Vagina (tissue), 2 donors: ENCODE measurements around the gene CBFA2T3. TPM values are rescaled to one million over a fixed set of nuclear protein-coding genes. Genes with fewer than 3 reads are reported as not detected.

Source experiments
- DNase-seq, 2 donors: peaks; one replicate each; pipeline ENCODE4 v3.0.0-alpha.2; 2017; ENCODE audit errors: extremely low spot score in 2 of 2
- H3K27ac ChIP-seq: fragments of 200-600 bp; sonication (generic); one replicate; pipeline ENCODE4 v1.5.1; 2019
- H3K27me3 ChIP-seq: fragments of 200-600 bp; sonication (generic); one replicate; pipeline ENCODE4 v1.5.1; 2019
- H3K36me3 ChIP-seq, 2 donors: fragments of 200-600 bp; sonication (generic); one replicate each; pipeline ENCODE4 v1.5.1; 2017 to 2019
- H3K4me1 ChIP-seq: fragments of 200-600 bp; sonication (generic); one replicate; pipeline ENCODE4 v1.5.1; 2019
- H3K4me3 ChIP-seq, 2 donors: fragments of 200-600 bp; sonication (generic); 1 replicate in 1 of 2; 2 replicates in 1 of 2; pipeline ENCODE4 v1.5.1; 2016 to 2019
- H3K9me3 ChIP-seq: fragments of 200-600 bp; sonication (generic); one replicate; pipeline ENCODE4 v1.5.1; 2019
- CTCF ChIP-seq, 3 experiments: fragments of 450-650 bp in 2 of 3; fragments of 200-600 bp in 1 of 3; sonication (generic) in 1 of 3; IDR thresholded peaks; one replicate each; pipeline ENCODE4 v1.5.1; 2017 to 2019; ENCODE audit warnings: antibody characterized with exemption in 3 of 3, mild to moderate bottlenecking in 2 of 3, moderate library complexity in 2 of 3
- POLR2A ChIP-seq, 2 donors: fragments of 450-650 bp; IDR thresholded peaks; one replicate each; pipeline ENCODE4 v1.6.1; 2017; ENCODE audit warnings: antibody characterized with exemption in 2 of 2, mild to moderate bottlenecking in 2 of 2, moderate library complexity in 2 of 2
- POLR2AphosphoS5 ChIP-seq, 2 donors: sonication (generic); formaldehyde crosslinking; IDR thresholded peaks; one replicate each; pipeline ENCODE4 v1.9.0; 2017; ENCODE audit warnings: antibody characterized with exemption in 2 of 2, mild to moderate bottlenecking in 2 of 2, low read depth in 1 of 2; ENCODE audit not compliant: insufficient read depth in 1 of 2
- intact Hi-C: fragments of 100-400 bp; cut with DNase I; formaldehyde crosslinking; loops from one replicate; pipeline ENCODE4 v1.15.1; 2023
- total RNA-seq: library from RNA; depleted of rRNA; stranded (reverse); fragments of >200 nt; gene quantifications from one replicate; pipeline ENCODE4 v1.2.3, GENCODE V29; 2016

Gene CBFA2T3
- total RNA-seq, result 2.7 TPM

GRCh38 chr16:88977018-88977811 is at the start of gene CBFA2T3:
Gene CBFA2T3, minus strand, starts transcription at chr16:88977207. Its CDS starts 400 bp downstream, at chr16:88976807.
- DNase-seq, result no peak
- H3K27ac ChIP-seq, result no peak within 1 kb of the TSS
- peaks cover 8% of the 10 kb centered on the region for H3K4me1 ChIP-seq
- H3K27me3 ChIP-seq, result no peaks in the 10 kb centered on the region
- H3K9me3 ChIP-seq, result no peaks in the 10 kb centered on the region
- no peak within 1 kb of the TSS for H3K4me3 ChIP-seq
- intact Hi-C loops, result no loop called here
- TF ChIP-seq POLR2A (IDR thresholded peaks at IDR 0.05) (no peak), CTCF (IDR thresholded peaks at IDR 0.05) (no peak), POLR2AphosphoS5 (IDR thresholded peaks at IDR 0.05; ENCODE audit: insufficient read depth in 1 of 2, low read depth in 1 of 2) (peak in 1 of 2 donors; percentile 68)
- no peaks in the 10 kb centered on the region for H3K36me3 ChIP-seq

DNA sequence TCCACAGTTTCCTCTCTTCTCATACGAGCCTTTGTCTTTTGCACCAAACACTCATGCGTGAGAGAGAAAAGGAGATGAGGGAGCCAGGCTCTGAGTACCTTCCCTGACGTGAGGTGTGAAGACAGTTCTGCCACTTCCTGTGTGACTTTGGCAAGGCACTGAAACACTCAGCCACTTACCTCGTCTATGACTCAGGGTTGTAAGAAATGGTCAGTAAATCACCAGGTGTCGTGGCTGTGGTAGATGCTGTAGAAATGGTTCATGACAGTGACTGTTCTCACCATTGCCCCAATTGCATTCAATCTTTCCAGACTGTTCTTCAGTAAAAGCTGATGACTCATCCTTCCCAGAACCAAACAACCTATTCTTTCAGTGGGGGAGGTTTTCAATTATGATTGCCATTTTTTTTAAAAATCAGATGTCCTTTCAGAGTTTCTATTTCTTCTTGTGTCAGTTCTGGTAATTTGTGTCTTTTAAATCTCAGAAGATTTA is 49.2 kb upstream of the CBFA2T3 start:
- H3K27me3 ChIP-seq, result no peaks in the 10 kb centered on the region
- H3K27ac ChIP-seq, result no peak overlapping the region
- H3K4me1 ChIP-seq, result no peaks in the 10 kb centered on the region
- no peak overlapping the region for H3K4me3 ChIP-seq
- intact Hi-C loops, result no loop called here
- no peaks in the 10 kb centered on the region for H3K36me3 ChIP-seq
- no peaks in the 10 kb centered on the region for H3K9me3 ChIP-seq
- DNase-seq, result no peak
- TF ChIP-seq CTCF (IDR thresholded peaks at IDR 0.05) (no peak), POLR2AphosphoS5 (IDR thresholded peaks at IDR 0.05; ENCODE audit: insufficient read depth in 1 of 2, low read depth in 1 of 2) (no peak)

DNA sequence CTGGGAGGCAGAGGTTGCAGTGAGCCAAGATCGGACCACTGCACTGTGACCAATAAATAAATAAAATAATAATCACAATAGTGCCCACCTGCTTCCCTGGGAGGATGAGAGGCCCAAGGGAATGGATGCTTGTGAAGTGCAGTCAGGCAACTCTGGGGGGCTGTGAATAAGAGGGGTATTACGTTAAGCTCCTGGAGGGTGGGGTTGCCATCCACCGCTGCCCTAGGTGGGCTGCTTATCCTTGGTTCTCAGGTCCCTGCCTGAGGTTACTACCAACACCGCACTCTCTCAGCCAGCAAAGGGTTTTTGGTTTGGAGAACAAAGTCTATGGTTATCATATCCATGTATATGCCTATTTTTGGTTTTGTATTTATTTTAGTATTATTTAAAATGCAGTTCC is 48.6 kb upstream of the CBFA2T3 start:
- no peak overlapping the region for H3K4me3 ChIP-seq
- intact Hi-C loops, result no loop called here
- H3K36me3 ChIP-seq, result no peaks in the 10 kb centered on the region
- no peaks in the 10 kb centered on the region for H3K4me1 ChIP-seq
- no peaks in the 10 kb centered on the region for H3K27me3 ChIP-seq
- no peak overlapping the region for H3K27ac ChIP-seq
- no peak for DNase-seq
- TF ChIP-seq POLR2AphosphoS5 (IDR thresholded peaks at IDR 0.05; ENCODE audit: insufficient read depth in 1 of 2, low read depth in 1 of 2), result no peak
- TF ChIP-seq POLR2A (IDR thresholded peaks at IDR 0.05), result no peak
- no peak for TF ChIP-seq CTCF (IDR thresholded peaks at IDR 0.05)
- no peaks in the 10 kb centered on the region for H3K9me3 ChIP-seq

DNA sequence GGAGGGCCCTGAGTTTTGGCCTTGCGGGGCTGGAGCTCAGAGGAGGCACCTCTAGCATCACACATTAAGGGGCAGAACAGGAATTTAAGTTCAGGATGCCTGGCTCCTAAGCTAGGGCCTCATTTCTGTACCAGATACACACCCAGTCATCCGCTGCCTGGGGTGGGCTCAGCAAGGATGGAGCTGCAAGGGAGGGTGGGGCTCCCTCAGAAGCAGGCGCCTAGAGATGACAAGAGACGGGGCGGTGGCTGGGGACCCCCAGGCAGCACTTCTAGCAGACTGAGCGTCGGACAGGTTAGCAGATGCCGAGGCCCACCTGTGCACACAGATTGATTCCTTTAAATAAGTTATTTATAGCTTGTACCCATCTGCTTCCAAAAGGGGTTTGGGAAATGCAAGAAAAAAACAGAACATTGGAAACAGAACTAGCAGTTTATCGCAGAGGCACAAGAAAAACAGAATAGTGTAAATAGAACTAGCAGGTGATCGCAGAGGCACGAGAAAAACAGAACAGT is 47.6 kb upstream of the CBFA2T3 start:
- H3K9me3 ChIP-seq, result no peaks in the 10 kb centered on the region

More for the DNA sequence above, 47.6 kb upstream of the CBFA2T3 start:
- H3K27me3 ChIP-seq, result no peaks in the 10 kb centered on the region
- DNase-seq, result no peak
- H3K27ac ChIP-seq, result no peak overlapping the region
- TF ChIP-seq POLR2A (IDR thresholded peaks at IDR 0.05) (no peak), POLR2AphosphoS5 (IDR thresholded peaks at IDR 0.05; ENCODE audit: insufficient read depth in 1 of 2, low read depth in 1 of 2) (no peak), CTCF (IDR thresholded peaks at IDR 0.05) (no peak)
- H3K36me3 ChIP-seq, result no peaks in the 10 kb centered on the region
- H3K4me1 ChIP-seq, result no peaks in the 10 kb centered on the region
- intact Hi-C loops, result no loop called here
- H3K4me3 ChIP-seq, result no peak overlapping the region
